ENCODE results near the gene CCDC27. TPM values are rescaled to one million over a fixed set of nuclear protein-coding genes. Genes with fewer than 3 reads are reported as not detected.

The CCDC27 gene
- total and polyA plus RNA-seq, 2 of the 13 experiments (the other 11 are each of a cell fraction or from before 2014, with no cell fraction given), result not detected

DNA sequence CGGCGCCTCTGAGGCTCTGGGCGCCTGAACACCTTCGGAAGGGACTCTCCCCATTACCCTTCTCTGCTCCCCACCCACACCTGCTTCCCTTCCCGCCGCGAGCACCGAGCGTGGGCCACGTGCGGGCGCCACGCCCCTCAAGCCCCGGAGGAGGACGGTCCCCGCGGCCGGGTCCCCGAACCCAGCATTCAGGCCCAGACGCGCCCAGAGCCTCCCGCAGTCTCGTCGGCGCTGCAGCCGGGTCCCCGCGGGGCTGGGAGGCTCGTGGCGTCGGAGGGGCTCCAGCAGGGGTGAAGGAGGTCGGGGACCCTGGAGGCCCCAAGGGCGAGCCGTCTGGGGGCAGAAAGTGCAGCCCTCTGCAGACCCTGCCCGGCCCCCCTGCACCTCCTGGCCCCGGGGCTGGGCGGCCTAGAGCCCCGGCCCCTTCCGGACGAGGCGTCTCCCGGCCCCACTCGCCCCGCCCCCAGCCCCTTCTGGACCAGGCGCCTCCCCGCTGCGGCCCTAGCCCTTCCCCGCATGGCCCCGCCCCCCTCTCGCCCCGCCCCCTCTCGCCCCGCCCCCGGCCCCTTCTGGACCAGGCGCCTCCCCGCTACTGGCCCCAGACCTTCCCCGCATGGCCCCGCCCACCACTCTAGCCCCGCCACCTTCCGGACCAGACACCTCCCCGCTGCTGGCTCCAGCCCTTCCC lies 19.9 kb downstream of the CCDC27 start (continued):
- no peak for TF ChIP-seq MLXIP (CRISPR knock-in tag; IDR thresholded peaks at IDR 0.05; ENCODE audit: borderline replicate concordance)
- no peak for TF ChIP-seq USF2 (IDR thresholded peaks at IDR 0.05; ENCODE audit: low read depth, low read length)
- TF ChIP-seq USF2 (CRISPR knock-in tag; IDR thresholded peaks at IDR 0.05; ENCODE audit: borderline replicate concordance), result 0 out of 2 replicates have a peak, but pooled peaks have one; percentile 37
- peak; percentile 51 for TF ChIP-seq RBM39 (IDR thresholded peaks at IDR 0.05; ENCODE audit: low read depth, low read length, poor library complexity, severe bottlenecking)
- TF ChIP-seq ZNF652 (CRISPR knock-in tag; IDR thresholded peaks at IDR 0.05; ENCODE audit: borderline replicate concordance, low read depth), result no peak
- 0 out of 2 replicates have a peak, but pooled peaks have one; percentile 21 for TF ChIP-seq ZNF766 (CRISPR knock-in tag; IDR thresholded peaks at IDR 0.05; ENCODE audit: borderline replicate concordance)
- peak; percentile 81 for TF ChIP-seq ZNF687 (CRISPR knock-in tag; IDR thresholded peaks at IDR 0.05)
- peak; percentile 66 for TF ChIP-seq ZNF574 (CRISPR knock-in tag; IDR thresholded peaks at IDR 0.05)
- TF ChIP-seq, protein P1, sequence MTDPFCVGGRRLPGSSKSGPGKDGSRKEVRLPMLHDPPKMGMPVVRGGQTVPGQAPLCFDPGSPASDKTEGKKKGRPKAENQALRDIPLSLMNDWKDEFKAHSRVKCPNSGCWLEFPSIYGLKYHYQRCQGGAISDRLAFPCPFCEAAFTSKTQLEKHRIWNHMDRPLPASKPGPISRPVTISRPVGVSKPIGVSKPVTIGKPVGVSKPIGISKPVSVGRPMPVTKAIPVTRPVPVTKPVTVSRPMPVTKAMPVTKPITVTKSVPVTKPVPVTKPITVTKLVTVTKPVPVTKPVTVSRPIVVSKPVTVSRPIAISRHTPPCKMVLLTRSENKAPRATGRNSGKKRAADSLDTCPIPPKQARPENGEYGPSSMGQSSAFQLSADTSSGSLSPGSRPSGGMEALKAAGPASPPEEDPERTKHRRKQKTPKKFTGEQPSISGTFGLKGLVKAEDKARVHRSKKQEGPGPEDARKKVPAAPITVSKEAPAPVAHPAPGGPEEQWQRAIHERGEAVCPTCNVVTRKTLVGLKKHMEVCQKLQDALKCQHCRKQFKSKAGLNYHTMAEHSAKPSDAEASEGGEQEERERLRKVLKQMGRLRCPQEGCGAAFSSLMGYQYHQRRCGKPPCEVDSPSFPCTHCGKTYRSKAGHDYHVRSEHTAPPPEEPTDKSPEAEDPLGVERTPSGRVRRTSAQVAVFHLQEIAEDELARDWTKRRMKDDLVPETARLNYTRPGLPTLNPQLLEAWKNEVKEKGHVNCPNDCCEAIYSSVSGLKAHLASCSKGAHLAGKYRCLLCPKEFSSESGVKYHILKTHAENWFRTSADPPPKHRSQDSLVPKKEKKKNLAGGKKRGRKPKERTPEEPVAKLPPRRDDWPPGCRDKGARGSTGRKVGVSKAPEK (CRISPR knock-in tag; IDR thresholded peaks at IDR 0.05; ENCODE audit: borderline replicate concordance), result no peak
- TF ChIP-seq ZNF670 (CRISPR knock-in tag; IDR thresholded peaks at IDR 0.05; ENCODE audit: borderline replicate concordance), result no peak
- no peak for TF ChIP-seq ZNF773 (CRISPR knock-in tag; IDR thresholded peaks at IDR 0.05; ENCODE audit: borderline replicate concordance)
- TF ChIP-seq NCOA2 (CRISPR knock-in tag; IDR thresholded peaks at IDR 0.05), result no peak
